ENCODE results near the gene ERC2.

Gene ERC2

GRCh38 chr3:55541016-55541415, 927.3 kb downstream of the ERC2 start:
- H3K27ac Mint-ChIP-seq: no peak overlapping the region

GRCh38 chr3:55540579-55540978, 927.7 kb downstream of the ERC2 start:
- H3K27me3 Mint-ChIP-seq: no peaks in the 10 kb centered on the region
- no peak overlapping the region for H3K27ac Mint-ChIP-seq
- H3K36me3 Mint-ChIP-seq: no peaks in the 10 kb centered on the region
- H3K9me3 Mint-ChIP-seq: no peaks in the 10 kb centered on the region
- no peaks in the 10 kb centered on the region for H3K4me1 Mint-ChIP-seq
- no peak overlapping the region for H3K4me3 Mint-ChIP-seq

More at GRCh38 chr3:55541016-55541415, 927.3 kb downstream of the ERC2 start:
- Mint-ChIP-seq H3K4me1 (no peaks in the 10 kb centered on the region), H3K36me3 (no peaks in the 10 kb centered on the region), H3K27me3 (no peaks in the 10 kb centered on the region), H3K9me3 (no peaks in the 10 kb centered on the region), H3K4me3 (no peak overlapping the region)

- Mint-ChIP-seq H3K4me1 (no peaks in the 10 kb centered on the region), H3K4me3 (no peak overlapping the region), H3K36me3 (no peaks in the 10 kb centered on the region), H3K27me3 (no peaks in the 10 kb centered on the region), H3K27ac (no peak overlapping the region), H3K9me3 (no peaks in the 10 kb centered on the region)
These were observed 930.1 kb downstream of the ERC2 start for GRCh38 chr3:55538158-55538557.

GRCh38 chr3:55537563-55537962, 930.7 kb downstream of the ERC2 start:
- no peak overlapping the region for H3K4me3 Mint-ChIP-seq
- H3K27ac Mint-ChIP-seq: no peak overlapping the region
- no peaks in the 10 kb centered on the region for H3K4me1 Mint-ChIP-seq
- H3K9me3 Mint-ChIP-seq: no peaks in the 10 kb centered on the region
- H3K36me3 Mint-ChIP-seq: no peaks in the 10 kb centered on the region
- no peaks in the 10 kb centered on the region for H3K27me3 Mint-ChIP-seq

- H3K4me1 Mint-ChIP-seq: no peaks in the 10 kb centered on the region
- H3K27me3 Mint-ChIP-seq: no peaks in the 10 kb centered on the region
- H3K4me3 Mint-ChIP-seq: no peak overlapping the region
- H3K27ac Mint-ChIP-seq: no peak overlapping the region
- no peaks in the 10 kb centered on the region for H3K36me3 Mint-ChIP-seq
- no peaks in the 10 kb centered on the region for H3K9me3 Mint-ChIP-seq
These were observed 931.1 kb downstream of the ERC2 start for GRCh38 chr3:55537129-55537528.

GRCh38 chr3:55534876-55535275, 933.4 kb downstream of the ERC2 start:
- Mint-ChIP-seq H3K4me3 (no peak overlapping the region), H3K9me3 (no peaks in the 10 kb centered on the region), H3K27me3 (no peaks in the 10 kb centered on the region), H3K36me3 (no peaks in the 10 kb centered on the region), H3K27ac (no peak overlapping the region), H3K4me1 (no peaks in the 10 kb centered on the region)

- no peaks in the 10 kb centered on the region for H3K9me3 Mint-ChIP-seq
- H3K36me3 Mint-ChIP-seq: no peaks in the 10 kb centered on the region
- H3K4me1 Mint-ChIP-seq: no peaks in the 10 kb centered on the region
- H3K4me3 Mint-ChIP-seq: no peak overlapping the region
- H3K27me3 Mint-ChIP-seq: no peaks in the 10 kb centered on the region
- H3K27ac Mint-ChIP-seq: no peak overlapping the region
These were observed 935.5 kb downstream of the ERC2 start for GRCh38 chr3:55532806-55533205.

- Mint-ChIP-seq H3K9me3 (no peaks in the 10 kb centered on the region), H3K27me3 (no peaks in the 10 kb centered on the region), H3K4me1 (no peaks in the 10 kb centered on the region), H3K27ac (no peak overlapping the region), H3K36me3 (no peaks in the 10 kb centered on the region), H3K4me3 (no peak overlapping the region)
These were observed 936.9 kb downstream of the ERC2 start for GRCh38 chr3:55531321-55531720.

- Mint-ChIP-seq H3K27ac (no peak overlapping the region), H3K4me1 (no peaks in the 10 kb centered on the region), H3K4me3 (no peak overlapping the region), H3K27me3 (no peaks in the 10 kb centered on the region), H3K36me3 (no peaks in the 10 kb centered on the region), H3K9me3 (no peaks in the 10 kb centered on the region)
These were observed 940.9 kb downstream of the ERC2 start for GRCh38 chr3:55527361-55527760.

GRCh38 chr3:55526332-55527030, 941.8 kb downstream of the ERC2 start:
- H3K27me3 Mint-ChIP-seq: no peaks in the 10 kb centered on the region
- no peaks in the 10 kb centered on the region for H3K36me3 Mint-ChIP-seq
- H3K9me3 Mint-ChIP-seq: no peaks in the 10 kb centered on the region
- no peaks in the 10 kb centered on the region for H3K4me1 Mint-ChIP-seq
- no peak overlapping the region for H3K4me3 Mint-ChIP-seq
- no peak overlapping the region for H3K27ac Mint-ChIP-seq

GRCh38 chr3:55525436-55525835, 942.8 kb downstream of the ERC2 start:
- no peak overlapping the region for H3K4me3 Mint-ChIP-seq
- H3K4me1 Mint-ChIP-seq: no peaks in the 10 kb centered on the region
- no peak overlapping the region for H3K27ac Mint-ChIP-seq
- H3K36me3 Mint-ChIP-seq: no peaks in the 10 kb centered on the region
- no peaks in the 10 kb centered on the region for H3K9me3 Mint-ChIP-seq
- H3K27me3 Mint-ChIP-seq: no peaks in the 10 kb centered on the region

GRCh38 chr3:55524565-55525244, 943.6 kb downstream of the ERC2 start:
- H3K27ac Mint-ChIP-seq: no peak overlapping the region

GRCh38 chr3:55523471-55523870, 944.8 kb downstream of the ERC2 start:
- Mint-ChIP-seq H3K27ac (no peak overlapping the region), H3K9me3 (no peaks in the 10 kb centered on the region), H3K36me3 (no peaks in the 10 kb centered on the region), H3K4me3 (no peak overlapping the region), H3K27me3 (no peaks in the 10 kb centered on the region), H3K4me1 (no peaks in the 10 kb centered on the region)

More at GRCh38 chr3:55524565-55525244, 943.6 kb downstream of the ERC2 start:
- Mint-ChIP-seq H3K4me1 (no peaks in the 10 kb centered on the region), H3K27me3 (no peaks in the 10 kb centered on the region), H3K4me3 (no peak overlapping the region), H3K36me3 (no peaks in the 10 kb centered on the region), H3K9me3 (no peaks in the 10 kb centered on the region)

GRCh38 chr3:55521738-55522421, 946.4 kb downstream of the ERC2 start:
- Mint-ChIP-seq H3K4me3 (no peak overlapping the region), H3K27ac (no peak overlapping the region), H3K27me3 (no peaks in the 10 kb centered on the region), H3K36me3 (no peaks in the 10 kb centered on the region), H3K4me1 (no peaks in the 10 kb centered on the region), H3K9me3 (no peaks in the 10 kb centered on the region)

- Mint-ChIP-seq H3K4me3 (no peak overlapping the region), H3K27ac (no peak overlapping the region), H3K27me3 (no peaks in the 10 kb centered on the region), H3K9me3 (no peaks in the 10 kb centered on the region), H3K4me1 (no peaks in the 10 kb centered on the region), H3K36me3 (no peaks in the 10 kb centered on the region)
These were observed 947.1 kb downstream of the ERC2 start for GRCh38 chr3:55521064-55521737.

- H3K4me3 Mint-ChIP-seq: no peak overlapping the region
- no peaks in the 10 kb centered on the region for H3K9me3 Mint-ChIP-seq
- H3K27ac Mint-ChIP-seq: no peak overlapping the region
- H3K4me1 Mint-ChIP-seq: no peaks in the 10 kb centered on the region
- no peaks in the 10 kb centered on the region for H3K36me3 Mint-ChIP-seq
- H3K27me3 Mint-ChIP-seq: no peaks in the 10 kb centered on the region
These were observed 949.2 kb downstream of the ERC2 start for GRCh38 chr3:55519019-55519418.

All from activated naive CD4-positive, alpha-beta T cell treated with anti-CD3 and anti-CD28 coated beads, Interleukin-2, amount 50 U/mL, for 24 hours (primary cell).